Neural cell (in vitro differentiated cells): ENCODE data around the gene LMNB1. TPM values are rescaled to one million over a fixed set of nuclear protein-coding genes. Genes with fewer than 3 reads are reported as not detected.
"Not testable (repeated sequence)": the region's sequence is repeated elsewhere in the genome, so short reads cannot be mapped to it uniquely, and the experiment has no call there.

ENCODE experiments used
- H2AFZ ChIP-seq: fragments of 200-600, 300-800 bp; sonication (generic), shearing (Covaris generic); 2 replicates; pipeline ENCODE4 v1.6.0; 2014; ENCODE audit warnings: low read depth, mild to moderate bottlenecking, antibody characterized with exemption, low read length, moderate library complexity
- H3F3A ChIP-seq: fragments of 200-600 bp; shearing (Covaris generic); 2 replicates; pipeline ENCODE4 v1.6.1; 2016; ENCODE audit warnings: mild to moderate bottlenecking, moderate library complexity, mixed read lengths, antibody characterized with exemption, low read length; ENCODE audit not compliant: insufficient read depth, poor library complexity, severe bottlenecking
- H3K27ac ChIP-seq: fragments of 200-600, 300-800 bp; sonication (generic), shearing (Covaris generic); 2 replicates; pipeline ENCODE4 v1.5.1; 2014; ENCODE audit warnings: mild to moderate bottlenecking, low read length, moderate library complexity
- H3K27me3 ChIP-seq: fragments of 300-800, 200-600 bp; sonication (generic), shearing (Covaris generic); 2 replicates; pipeline ENCODE4 v1.6.0; 2014; ENCODE audit warnings: mild to moderate bottlenecking, low read depth, low read length, moderate library complexity; ENCODE audit not compliant: insufficient read depth
- H3K36me3 ChIP-seq: fragments of 300-800, 200-600 bp; sonication (generic), shearing (Covaris generic); 2 replicates; pipeline ENCODE4 v1.5.1; 2014; ENCODE audit warnings: mild to moderate bottlenecking, antibody characterized with exemption, low read length, moderate library complexity; ENCODE audit not compliant: insufficient read depth
- H3K4me2 ChIP-seq: fragments of 300-800, 200-600 bp; sonication (generic), shearing (Covaris generic); 2 replicates; pipeline ENCODE4 v1.6.0; 2014; ENCODE audit warnings: mild to moderate bottlenecking, low read length
- H3K4me3 ChIP-seq: fragments of 300-800, 200-600 bp; sonication (generic), shearing (Covaris generic); 2 replicates; pipeline ENCODE4 v1.5.1; 2014; ENCODE audit warnings: mild to moderate bottlenecking, low read length, moderate library complexity
- H3K79me2 ChIP-seq: fragments of 200-600 bp; shearing (Covaris generic); replicated peaks from 2 replicates; pipeline ENCODE4 v1.6.0; 2014; ENCODE audit warnings: mild to moderate bottlenecking, low read length, moderate library complexity; ENCODE audit not compliant: insufficient read depth
- H3K9ac ChIP-seq: fragments of 300-800, 200-600 bp; sonication (generic), shearing (Covaris generic); 2 replicates; pipeline ENCODE4 v1.6.1; 2016; ENCODE audit warnings: mild to moderate bottlenecking, low read length, mixed read lengths
- H3K9me2 ChIP-seq: fragments of 200-600 bp; shearing (Covaris generic); 2 replicates; pipeline ENCODE4 v1.6.1; 2016; ENCODE audit warnings: mild to moderate bottlenecking, low read length, mixed read lengths; ENCODE audit not compliant: insufficient read depth
- H3K9me3 ChIP-seq: fragments of 200-600, 300-800 bp; sonication (generic), shearing (Covaris generic); 2 replicates; pipeline ENCODE4 v1.6.1; 2016; ENCODE audit warnings: mild to moderate bottlenecking, mixed run types, low read length, moderate library complexity, mixed read lengths
- H4K20me1 ChIP-seq: fragments of 200-600 bp; shearing (Covaris generic); 2 replicates; pipeline ENCODE4 v1.6.1; 2016; ENCODE audit warnings: mild to moderate bottlenecking, mixed run types; ENCODE audit not compliant: insufficient read depth
- EP300 ChIP-seq: fragments of 450-650 bp; conservative IDR thresholded peaks from 2 replicates; pipeline ENCODE4 v1.6.1; 2014; ENCODE audit warnings: antibody characterized with exemption, mild to moderate bottlenecking, moderate library complexity; ENCODE audit not compliant: poor library complexity, severe bottlenecking
- EZH2 ChIP-seq: fragments of 200-600, 300-800 bp; shearing (Covaris generic), sonication (generic); IDR thresholded peaks from 2 replicates; pipeline ENCODE4 v1.6.1; 2014; ENCODE audit warnings: antibody characterized with exemption, low read length, borderline replicate concordance, mild to moderate bottlenecking; ENCODE audit not compliant: insufficient read depth, poor library complexity, severe bottlenecking
- MXI1 ChIP-seq: fragments of 450-650 bp; conservative IDR thresholded peaks from 2 replicates; pipeline ENCODE4 v1.6.1; 2014; ENCODE audit warnings: antibody characterized with exemption, mild to moderate bottlenecking; ENCODE audit not compliant: poor library complexity, severe bottlenecking
- POLR2AphosphoS5 ChIP-seq: IDR thresholded peaks from 2 replicates; pipeline ENCODE4 v1.6.1; 2012
- RAD21 ChIP-seq: fragments of 450-650 bp; conservative IDR thresholded peaks from 2 replicates; pipeline ENCODE4 v1.6.1; 2014; ENCODE audit warnings: antibody characterized with exemption, mild to moderate bottlenecking, moderate library complexity
- SMC3 ChIP-seq: fragments of 450-650 bp; conservative IDR thresholded peaks from 2 replicates; pipeline ENCODE4 v1.6.1; 2014; ENCODE audit warnings: antibody characterized with exemption, mild to moderate bottlenecking, moderate library complexity; ENCODE audit not compliant: poor library complexity
- TAF1 ChIP-seq: IDR thresholded peaks from 2 replicates; pipeline ENCODE4 v1.6.1; 2012; ENCODE audit warnings: low read depth
- polyA plus RNA-seq: library from polyadenylated mRNA; depleted of rRNA; stranded (reverse); fragments of >200 nt; gene quantifications from 2 replicates; pipeline ENCODE4 v1.2.3, GENCODE V29; 2014
- TF ChIP-seq, protein P1 (sequence below): fragments of 450-650 bp; IDR thresholded peaks from 2 replicates; pipeline ENCODE4 v1.5.1; 2014; ENCODE audit warnings: antibody characterized with exemption, mild to moderate bottlenecking, moderate library complexity; ENCODE audit not compliant: poor library complexity, severe bottlenecking
- TF ChIP-seq, protein P2 (sequence below): IDR thresholded peaks from 2 replicates; pipeline ENCODE4 v1.6.1; 2012; ENCODE audit warnings: borderline replicate concordance

The LMNB1 gene
- polyA plus RNA-seq, 1 donor from 2014 or later, result 91.0 TPM

DNA sequence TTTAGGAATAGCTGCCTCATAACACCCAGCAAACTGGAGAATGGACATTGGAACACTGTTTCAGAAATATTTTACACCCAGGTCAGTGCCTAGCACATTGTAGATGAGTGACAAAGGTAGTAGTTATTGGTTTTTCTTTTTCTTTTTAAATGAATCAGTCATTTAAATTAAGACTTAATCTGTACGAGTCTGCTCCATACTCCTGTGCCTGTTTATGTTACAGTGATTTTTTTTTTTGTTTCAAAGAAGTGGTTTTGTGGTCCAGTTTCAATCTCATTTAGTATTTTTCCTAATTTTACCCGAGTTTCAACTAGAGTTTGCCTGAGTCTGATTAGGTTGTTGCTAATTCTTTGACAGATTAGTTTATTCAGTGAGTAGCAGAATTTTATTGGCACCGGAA, 16.2 kb downstream of the LMNB1 start:
- H3K4me2 ChIP-seq, result no peak overlapping the region
- H3K4me3 ChIP-seq, result no peak overlapping the region
- no peak overlapping the region for H3K27ac ChIP-seq
- peaks cover 91% of the 10 kb centered on the region for H3K79me2 ChIP-seq
- H3K9me2 ChIP-seq, result no peaks in the 10 kb centered on the region
- H4K20me1 ChIP-seq, result no peaks in the 10 kb centered on the region
- H3K27me3 ChIP-seq, result no peaks in the 10 kb centered on the region
- no peaks in the 10 kb centered on the region for H3F3A ChIP-seq
- no peak overlapping the region for H3K9ac ChIP-seq
- no peak overlapping the region for H2AFZ ChIP-seq
- no peaks in the 10 kb centered on the region for H3K9me3 ChIP-seq
- TF ChIP-seq RAD21 (no peak), MXI1 (no peak), EZH2 (no peak), TAF1 (no peak), EP300 (no peak), POLR2AphosphoS5 (no peak), SMC3 (no peak)
- TF ChIP-seq, protein P1, sequence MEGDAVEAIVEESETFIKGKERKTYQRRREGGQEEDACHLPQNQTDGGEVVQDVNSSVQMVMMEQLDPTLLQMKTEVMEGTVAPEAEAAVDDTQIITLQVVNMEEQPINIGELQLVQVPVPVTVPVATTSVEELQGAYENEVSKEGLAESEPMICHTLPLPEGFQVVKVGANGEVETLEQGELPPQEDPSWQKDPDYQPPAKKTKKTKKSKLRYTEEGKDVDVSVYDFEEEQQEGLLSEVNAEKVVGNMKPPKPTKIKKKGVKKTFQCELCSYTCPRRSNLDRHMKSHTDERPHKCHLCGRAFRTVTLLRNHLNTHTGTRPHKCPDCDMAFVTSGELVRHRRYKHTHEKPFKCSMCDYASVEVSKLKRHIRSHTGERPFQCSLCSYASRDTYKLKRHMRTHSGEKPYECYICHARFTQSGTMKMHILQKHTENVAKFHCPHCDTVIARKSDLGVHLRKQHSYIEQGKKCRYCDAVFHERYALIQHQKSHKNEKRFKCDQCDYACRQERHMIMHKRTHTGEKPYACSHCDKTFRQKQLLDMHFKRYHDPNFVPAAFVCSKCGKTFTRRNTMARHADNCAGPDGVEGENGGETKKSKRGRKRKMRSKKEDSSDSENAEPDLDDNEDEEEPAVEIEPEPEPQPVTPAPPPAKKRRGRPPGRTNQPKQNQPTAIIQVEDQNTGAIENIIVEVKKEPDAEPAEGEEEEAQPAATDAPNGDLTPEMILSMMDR, result no peak
- TF ChIP-seq, protein P2, sequence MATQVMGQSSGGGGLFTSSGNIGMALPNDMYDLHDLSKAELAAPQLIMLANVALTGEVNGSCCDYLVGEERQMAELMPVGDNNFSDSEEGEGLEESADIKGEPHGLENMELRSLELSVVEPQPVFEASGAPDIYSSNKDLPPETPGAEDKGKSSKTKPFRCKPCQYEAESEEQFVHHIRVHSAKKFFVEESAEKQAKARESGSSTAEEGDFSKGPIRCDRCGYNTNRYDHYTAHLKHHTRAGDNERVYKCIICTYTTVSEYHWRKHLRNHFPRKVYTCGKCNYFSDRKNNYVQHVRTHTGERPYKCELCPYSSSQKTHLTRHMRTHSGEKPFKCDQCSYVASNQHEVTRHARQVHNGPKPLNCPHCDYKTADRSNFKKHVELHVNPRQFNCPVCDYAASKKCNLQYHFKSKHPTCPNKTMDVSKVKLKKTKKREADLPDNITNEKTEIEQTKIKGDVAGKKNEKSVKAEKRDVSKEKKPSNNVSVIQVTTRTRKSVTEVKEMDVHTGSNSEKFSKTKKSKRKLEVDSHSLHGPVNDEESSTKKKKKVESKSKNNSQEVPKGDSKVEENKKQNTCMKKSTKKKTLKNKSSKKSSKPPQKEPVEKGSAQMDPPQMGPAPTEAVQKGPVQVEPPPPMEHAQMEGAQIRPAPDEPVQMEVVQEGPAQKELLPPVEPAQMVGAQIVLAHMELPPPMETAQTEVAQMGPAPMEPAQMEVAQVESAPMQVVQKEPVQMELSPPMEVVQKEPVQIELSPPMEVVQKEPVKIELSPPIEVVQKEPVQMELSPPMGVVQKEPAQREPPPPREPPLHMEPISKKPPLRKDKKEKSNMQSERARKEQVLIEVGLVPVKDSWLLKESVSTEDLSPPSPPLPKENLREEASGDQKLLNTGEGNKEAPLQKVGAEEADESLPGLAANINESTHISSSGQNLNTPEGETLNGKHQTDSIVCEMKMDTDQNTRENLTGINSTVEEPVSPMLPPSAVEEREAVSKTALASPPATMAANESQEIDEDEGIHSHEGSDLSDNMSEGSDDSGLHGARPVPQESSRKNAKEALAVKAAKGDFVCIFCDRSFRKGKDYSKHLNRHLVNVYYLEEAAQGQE, result no peak
- H3K36me3 ChIP-seq, result no peaks in the 10 kb centered on the region

DNA sequence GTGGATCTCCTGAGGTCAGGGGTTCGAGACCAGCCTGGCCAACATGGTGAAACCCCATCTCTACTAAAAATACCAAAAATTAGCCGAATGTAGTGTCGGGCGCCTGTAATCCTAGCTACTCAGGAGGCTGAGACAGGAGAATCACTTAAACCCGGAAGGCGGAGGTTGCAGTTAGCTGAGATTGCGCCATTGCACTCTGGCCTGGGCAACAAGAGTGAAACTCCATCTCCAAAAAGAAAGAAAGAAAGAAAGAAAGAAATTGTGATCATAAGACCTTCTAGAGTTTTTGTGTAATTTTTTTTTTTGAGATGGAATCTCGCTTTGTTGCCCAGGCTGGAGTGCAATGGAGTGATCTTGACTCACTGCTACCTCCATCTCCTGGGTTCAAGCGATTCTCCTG, 16.7 kb downstream of the LMNB1 start:
- not testable (repeated sequence) for H4K20me1 ChIP-seq, H3K9me3 ChIP-seq, H3K36me3 ChIP-seq, H3K9me2 ChIP-seq, H2AFZ ChIP-seq, H3K4me2 ChIP-seq, H3K27me3 ChIP-seq, H3K27ac ChIP-seq, H3K9ac ChIP-seq, H3K4me3 ChIP-seq, H3F3A ChIP-seq
- H3K79me2 ChIP-seq, result peaks cover 91% of the 10 kb centered on the region

DNA sequence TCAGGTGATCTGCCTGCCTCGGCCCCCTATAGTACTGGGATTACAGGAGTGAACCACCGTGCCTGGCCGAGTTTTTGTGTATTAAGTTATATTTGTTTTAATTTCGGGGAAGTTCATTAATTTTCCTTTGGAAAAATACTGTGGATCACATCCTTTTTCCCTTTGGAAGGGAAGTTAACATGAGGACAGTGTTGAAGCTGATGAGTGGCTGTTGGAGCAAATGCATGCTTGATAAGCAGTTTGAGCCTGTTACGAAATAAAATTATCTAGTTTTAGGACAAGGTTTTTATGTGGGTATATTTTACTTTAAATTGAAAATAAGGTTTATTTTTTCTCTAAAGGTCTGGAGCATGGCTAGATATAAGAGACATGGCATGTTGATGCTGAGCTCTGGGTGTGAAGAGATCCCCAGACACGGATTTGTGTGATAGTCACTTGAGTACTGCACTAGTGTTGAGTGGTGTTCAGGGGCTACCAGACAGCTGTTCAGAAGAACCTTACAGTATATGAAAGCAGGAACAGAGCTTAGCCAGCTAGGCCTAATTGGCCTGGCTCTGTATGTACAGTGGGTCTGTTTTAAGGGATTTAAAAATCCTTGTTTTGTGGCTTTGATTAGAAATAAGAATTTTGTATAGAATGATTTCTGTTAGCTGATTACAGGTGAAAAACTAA, 17.4 kb downstream of the LMNB1 start:
- H3K9me3 ChIP-seq, result no peaks in the 10 kb centered on the region
- H3K27ac ChIP-seq, result no peak overlapping the region
- H3K9me2 ChIP-seq, result no peaks in the 10 kb centered on the region
- no peak for TF ChIP-seq POLR2AphosphoS5
- TF ChIP-seq, protein P2, result no peak
- TF ChIP-seq SMC3, result no peak
- TF ChIP-seq EP300, result no peak
- no peak for TF ChIP-seq RAD21
- no peak for TF ChIP-seq EZH2
- no peak for TF ChIP-seq MXI1
- TF ChIP-seq, protein P1, result no peak
- TF ChIP-seq TAF1, result no peak
- H3K27me3 ChIP-seq, result no peaks in the 10 kb centered on the region
- no peak overlapping the region for H3K9ac ChIP-seq
- H3K36me3 ChIP-seq, result no peaks in the 10 kb centered on the region
- no peaks in the 10 kb centered on the region for H4K20me1 ChIP-seq
- no peaks in the 10 kb centered on the region for H3F3A ChIP-seq
- no peak overlapping the region for H3K4me2 ChIP-seq
- no peak overlapping the region for H3K4me3 ChIP-seq
- H2AFZ ChIP-seq, result no peak overlapping the region
- H3K79me2 ChIP-seq, result peaks cover 92% of the 10 kb centered on the region
